DND-41 (cell line): ENCODE results near the gene MACROD2.

Experiments used
- CTCF ChIP-seq: IDR thresholded peaks from 2 replicates; pipeline ENCODE4 v1.5.1; 2012; ENCODE audit warnings: borderline replicate concordance, low read length, moderate library complexity, mild to moderate bottlenecking; ENCODE audit not compliant: poor library complexity, severe bottlenecking; ENCODE audit errors: extremely low read depth
- EZH2 ChIP-seq: IDR thresholded peaks from 3 replicates; pipeline ENCODE4 v1.6.1; 2012; ENCODE audit warnings: borderline replicate concordance, low read depth, mild to moderate bottlenecking, moderate library complexity, low read length, inconsistent platforms; ENCODE audit not compliant: severe bottlenecking

DNA sequence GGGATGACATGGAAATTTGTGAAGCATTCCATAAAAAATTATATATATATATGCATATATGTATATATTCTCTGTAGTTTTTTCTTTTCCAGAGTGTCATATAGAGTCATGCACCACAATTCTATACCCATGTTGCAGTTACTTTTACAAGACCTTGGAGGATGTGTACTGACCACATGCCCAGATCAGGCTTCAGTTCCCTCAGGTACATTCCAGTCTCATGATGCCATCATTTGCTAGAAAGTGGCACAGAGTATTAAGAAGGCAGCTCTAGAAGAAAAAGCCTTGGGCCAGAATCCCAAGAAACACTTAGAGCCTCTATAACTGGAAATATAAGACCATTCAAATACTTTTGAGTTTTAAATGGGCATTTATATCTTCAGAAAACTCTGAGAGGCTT is 1027.6 kb downstream of the MACROD2 start:
- TF ChIP-seq CTCF (no peak), EZH2 (no peak)
